Motor neuron (in vitro differentiated cells): ENCODE data around the gene DBI. TPM values are rescaled to one million over a fixed set of nuclear protein-coding genes. Genes with fewer than 3 reads are reported as not detected.
"Not testable (repeated sequence)": the region's sequence is repeated elsewhere in the genome, so short reads cannot be mapped to it uniquely, and the experiment has no call there.

ENCODE experiments used
- ATAC-seq, 8 experiments: fragments of 200-7000 bp; cut with Tn5 transposase; replicated peaks in 6 of 8; 2 replicates each; pipeline ENCODE4 v1.8.0; 2021; ENCODE audit warnings: mild to moderate bottlenecking in 8 of 8, moderate library complexity in 8 of 8
- H3K27ac ChIP-seq, 2 donors: fragments of 250-450 bp; sonication (Bioruptor Pico); 2 replicates each; pipeline ENCODE4 v1.9.0; 2021; ENCODE audit warnings: antibody characterized with exemption in 2 of 2, mild to moderate bottlenecking in 2 of 2, moderate library complexity in 1 of 2
- H3K4me1 ChIP-seq, 2 donors: fragments of 250-450 bp; sonication (Bioruptor Pico); replicated peaks in 1 of 2; 2 replicates each; pipeline ENCODE4 v1.6.1; 2021; ENCODE audit warnings: antibody characterized with exemption in 2 of 2, mild to moderate bottlenecking in 2 of 2, moderate library complexity in 1 of 2
- H3K4me3 ChIP-seq, 5 donors: fragments of 250-450 bp; sonication (Bioruptor Pico); 2 replicates each; pipeline ENCODE4 v1.9.0; 2021; ENCODE audit warnings: antibody characterized with exemption in 5 of 5, mild to moderate bottlenecking in 5 of 5, moderate library complexity in 4 of 5
- WGBS, 10 experiments: fragments of 450-650 bp; shearing (Covaris generic); methylation state at CpG; one replicate each; pipeline ENCODE4 v1.0.0; 2022; 5-methylcytosine and 5-hydroxymethylcytosine counted together
- in situ Hi-C, 9 experiments: fragments of 400-800 bp; cut with MboI; loops; one replicate each; pipeline ENCODE4 v1.15.0; 2021; ENCODE audit warnings: low sequenced_read_pairs in 9 of 9, low pct_unique_long_range_greater_than_20kb in 2 of 9; ENCODE audit not compliant: unreplicated experiment in 9 of 9
- total RNA-seq, 8 experiments: library from RNA; unstranded; fragments of 300-600 nt; gene quantifications; 2 replicates each; pipeline versions ENCODE4 v1.2.3 to v1.2.4, GENCODE V29; 2022

Gene DBI
- total RNA-seq, 8 experiments from 2014 or later: 50.3 to 336 (median 137) TPM

DNA sequence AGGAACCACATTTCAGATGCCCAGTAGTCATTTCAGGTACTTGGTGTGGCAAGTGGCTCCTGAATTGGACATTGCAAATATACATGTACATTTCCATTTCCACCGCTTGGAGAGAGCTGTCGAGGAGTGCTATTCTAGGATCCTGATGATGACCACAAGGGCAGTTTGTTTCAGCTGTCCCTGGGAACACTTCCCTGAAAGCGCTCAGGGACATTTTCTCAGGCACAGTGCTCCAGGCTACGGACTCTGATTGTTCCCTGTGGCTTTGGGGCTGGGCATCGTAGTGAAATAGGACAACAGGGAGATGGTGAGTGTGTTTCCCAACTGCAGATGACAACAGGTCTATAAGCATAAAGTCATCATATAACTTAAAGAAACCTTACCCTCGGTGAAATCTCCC, 3.1 kb downstream of the DBI start:
- H3K4me3 ChIP-seq: no peak overlapping the region
- H3K4me1 ChIP-seq: peaks cover 12 to 14% of the 10 kb centered on the region in 2 donors
- in situ Hi-C loops: no loop called here
- 76 to 100% (median 93%) methylated on average over 2 to 5 of the region's 6 CpGs; no CpG with 5 or more reads in 2 of the 10 experiments for WGBS, 10 experiments
- no peak overlapping the region for H3K27ac ChIP-seq
- no peak for ATAC-seq

- WGBS, 10 experiments: 80 to 100% (median 90%) methylated on average over 1 to 6 of the region's 6 CpGs; no CpG with 5 or more reads in 4 of the 10 experiments
- in situ Hi-C loops: no loop called here
- ATAC-seq: no peak
- no peak overlapping the region for H3K27ac ChIP-seq
- no peak overlapping the region for H3K4me3 ChIP-seq
- H3K4me1 ChIP-seq: peaks cover 6% of the 10 kb centered on the region in 2 donors
Measured at GRCh38 chr2:119371111-119371510, 4.3 kb downstream of the DBI start.

GRCh38 chr2:119372778-119373568, 6.2 kb downstream of the DBI start:
- no peak for ATAC-seq
- 80 to 98% (median 91%) methylated on average over 2 to 6 of the region's 7 CpGs; no CpG with 5 or more reads in 2 of the 10 experiments for WGBS, 10 experiments
- H3K4me1 ChIP-seq: peaks cover 3% of the 10 kb centered on the region in 2 donors
- no peak overlapping the region for H3K4me3 ChIP-seq
- in situ Hi-C loops: no loop called here
- H3K27ac ChIP-seq: no peak overlapping the region

- H3K27ac ChIP-seq, ATAC-seq, in situ Hi-C loops, H3K4me1 ChIP-seq, H3K4me3 ChIP-seq: not testable (repeated sequence)
- 67 to 100% (median 100%) methylated on average over 1 to 3 of the region's 5 CpGs; no CpG with 5 or more reads in 3 of the 10 experiments for WGBS, 10 experiments
Measured at GRCh38 chr2:119373907-119374745, 7.3 kb downstream of the DBI start.

- H3K4me1 ChIP-seq, in situ Hi-C loops, H3K4me3 ChIP-seq, H3K27ac ChIP-seq, ATAC-seq: not testable (repeated sequence)
- WGBS, 10 experiments: 67 to 85% (median 79%) methylated on average over 1 to 3 of the region's 6 CpGs; no CpG with 5 or more reads in 6 of the 10 experiments
Measured at GRCh38 chr2:119376406-119376805, 9.6 kb downstream of the DBI start.

- WGBS, 10 experiments: 86 to 100% (median 94%) methylated on average over 2 to 3 of the region's 5 CpGs; no CpG with 5 or more reads in 6 of the 10 experiments
- no peak for ATAC-seq
- Histone ChIP-seq H3K4me1 (no peaks in the 10 kb centered on the region), H3K27ac (no peak overlapping the region), H3K4me3 (no peak overlapping the region)
- in situ Hi-C loops: no loop called here
Measured at GRCh38 chr2:119376810-119377209, 10.0 kb downstream of the DBI start.

DNA sequence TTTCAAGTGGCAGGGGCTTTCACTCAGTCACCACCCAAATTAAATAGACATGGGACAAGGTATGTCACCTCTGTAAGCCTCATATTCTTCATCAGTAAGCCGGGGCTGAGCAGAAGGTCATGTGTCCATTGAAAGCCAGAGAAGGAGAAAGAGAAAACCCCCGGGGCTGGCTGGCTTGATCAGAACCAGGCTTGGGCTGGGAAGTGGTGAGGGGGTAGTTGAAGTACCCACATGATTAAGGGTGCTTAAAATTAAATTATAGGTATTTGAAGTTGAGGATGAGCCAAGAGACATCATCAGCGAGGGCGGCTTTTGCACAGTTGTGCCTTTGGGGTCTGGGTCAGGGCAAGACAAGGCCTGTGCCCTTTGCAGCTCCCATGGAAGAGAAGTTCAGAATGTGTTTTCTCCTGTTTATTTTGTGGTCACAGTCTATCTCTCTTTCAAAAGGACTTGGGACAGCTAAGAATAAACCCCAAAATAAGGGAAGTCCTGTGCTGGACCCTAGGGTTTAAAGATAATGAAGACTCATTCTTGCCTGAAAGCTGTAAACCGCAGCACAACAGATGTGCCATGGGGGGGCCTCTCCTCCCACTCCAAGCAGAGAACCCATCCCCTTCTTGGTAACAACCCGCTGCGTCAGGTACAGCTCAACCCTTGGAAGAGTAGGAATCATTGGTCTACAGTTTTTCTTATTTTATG, 10.7 kb downstream of the DBI start:
- Histone ChIP-seq H3K4me1 (no peaks in the 10 kb centered on the region), H3K27ac (no peak overlapping the region), H3K4me3 (no peak overlapping the region)
- in situ Hi-C loops: no loop called here
- 42 to 100% (median 85%) methylated on average over 2 to 7 of the region's 7 CpGs; no CpG with 5 or more reads in 1 of the 10 experiments for WGBS, 10 experiments
- ATAC-seq: no peak

DNA sequence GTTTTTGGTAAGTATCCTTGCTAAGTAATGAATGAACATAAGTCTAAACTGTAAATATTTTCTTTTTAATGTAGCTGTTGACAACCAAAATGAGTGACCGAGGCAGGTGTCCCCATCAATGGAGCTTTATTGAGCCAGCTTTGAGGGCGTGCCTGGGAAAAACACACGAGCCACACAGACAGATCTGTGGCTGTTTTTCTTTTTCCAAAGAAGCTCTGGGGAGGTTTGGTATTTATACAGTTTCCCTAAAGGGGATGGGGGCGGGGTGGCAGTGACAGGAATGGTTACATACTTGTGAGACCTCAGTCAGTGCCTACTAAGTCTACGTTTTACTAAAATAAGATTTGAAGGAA, 11.2 kb downstream of the DBI start:
- no peak overlapping the region for H3K27ac ChIP-seq
- 23 to 88% (median 68%) methylated on average over 1 to 5 of the region's 5 CpGs; no CpG with 5 or more reads in 2 of the 10 experiments for WGBS, 10 experiments
- H3K4me1 ChIP-seq: no peaks in the 10 kb centered on the region
- in situ Hi-C loops: no loop called here
- no peak for ATAC-seq
- H3K4me3 ChIP-seq: no peak overlapping the region

DNA sequence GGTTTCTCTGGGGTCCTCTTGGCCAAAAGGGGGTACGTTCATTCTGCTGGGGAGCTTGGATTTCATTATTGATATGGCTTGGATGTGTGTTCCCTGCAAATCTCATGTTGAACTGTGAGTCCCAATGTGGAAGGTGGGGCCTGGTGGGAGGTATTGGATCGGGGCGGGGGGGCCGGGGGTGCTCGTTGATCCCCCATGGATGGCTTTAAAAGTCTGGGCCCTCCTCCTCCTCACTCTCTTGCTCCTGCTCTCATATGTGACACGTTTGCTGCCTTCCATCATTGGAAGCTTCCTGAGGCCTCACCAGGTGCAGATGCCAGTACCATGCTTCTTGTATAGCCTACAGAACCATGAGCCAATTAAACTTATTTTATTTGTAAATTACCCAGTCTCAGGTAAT, 11.8 kb downstream of the DBI start:
- Histone ChIP-seq H3K4me3 (no peak overlapping the region), H3K4me1 (no peaks in the 10 kb centered on the region), H3K27ac (no peak overlapping the region)
- WGBS, 10 experiments: 0 to 86% (median 50%) methylated on average over 1 to 2 of the region's 6 CpGs; no CpG with 5 or more reads in 6 of the 10 experiments
- in situ Hi-C loops: no loop called here
- no peak for ATAC-seq

DNA sequence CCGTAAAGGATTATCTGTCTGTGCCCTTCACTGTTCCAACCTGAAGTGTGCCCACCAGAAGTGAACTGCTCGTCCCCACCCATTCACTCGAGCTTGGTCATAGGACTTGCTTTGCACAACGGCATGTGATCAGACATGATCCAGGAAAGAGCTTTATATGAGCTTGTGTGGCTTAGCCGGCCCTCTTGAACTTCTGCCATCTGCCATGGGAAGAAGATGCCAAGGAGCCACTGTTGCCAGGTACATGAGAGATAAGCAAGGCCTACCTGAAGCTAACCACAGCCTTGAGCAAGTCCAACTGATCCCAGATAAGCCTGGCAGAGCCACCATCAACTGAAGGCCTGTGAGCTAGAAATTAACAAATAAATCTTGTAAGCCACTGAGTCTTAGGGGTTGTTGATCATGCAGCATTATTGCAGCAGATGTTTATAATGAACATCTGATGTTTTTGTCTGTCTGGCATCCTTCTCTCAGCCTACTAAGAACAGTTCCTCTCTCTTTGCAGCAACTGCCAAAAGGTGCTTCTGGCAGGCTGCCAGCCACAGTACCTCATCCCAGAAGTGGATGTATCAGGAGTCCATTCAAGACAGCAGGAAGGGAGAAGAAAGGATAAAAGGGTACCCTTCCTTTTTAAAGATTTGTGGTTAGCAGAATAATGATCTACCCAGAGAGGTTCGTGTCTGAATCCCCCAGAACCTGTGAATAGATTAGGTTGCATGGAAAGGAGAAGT, 16.8 kb downstream of the DBI start:
- no peak overlapping the region for H3K4me3 ChIP-seq
- ATAC-seq: no peak
- H3K27ac ChIP-seq: no peak overlapping the region
- no peaks in the 10 kb centered on the region for H3K4me1 ChIP-seq
- 27 to 96% (median 50%) methylated on average over 1 to 6 of the region's 6 CpGs; no CpG with 5 or more reads in 2 of the 10 experiments for WGBS, 10 experiments
- in situ Hi-C loops: no loop called here

- WGBS, 10 experiments: 20 to 93% (median 72%) methylated on average over 1 to 4 of the region's 4 CpGs; no CpG with 5 or more reads in 4 of the 10 experiments
- Histone ChIP-seq H3K4me1 (no peaks in the 10 kb centered on the region), H3K4me3 (no peak overlapping the region), H3K27ac (no peak overlapping the region)
- in situ Hi-C loops: no loop called here
- ATAC-seq: no peak
Measured at GRCh38 chr2:119384971-119385370, 18.2 kb downstream of the DBI start.

DNA sequence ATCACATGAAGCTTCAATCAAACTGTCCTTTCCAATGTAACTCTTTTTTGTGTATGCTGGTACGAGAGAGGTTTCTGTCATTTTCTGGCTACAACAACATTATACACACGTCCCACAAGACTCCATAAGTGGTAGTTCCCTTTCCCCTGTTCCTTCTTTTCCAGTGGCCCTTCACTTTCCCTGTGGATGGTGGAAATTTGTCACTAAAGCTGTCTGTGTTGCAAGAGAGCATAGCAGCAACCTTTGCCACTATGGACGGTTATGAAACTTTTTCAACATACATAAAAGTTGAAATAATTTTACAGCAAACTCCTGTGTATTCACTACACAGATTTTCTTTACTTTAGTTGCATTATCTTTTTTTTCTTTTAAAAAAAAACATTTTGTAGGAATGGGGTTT, 18.7 kb downstream of the DBI start:
- no peak overlapping the region for H3K27ac ChIP-seq
- ATAC-seq: no peak
- no peak overlapping the region for H3K4me3 ChIP-seq
- H3K4me1 ChIP-seq: no peaks in the 10 kb centered on the region
- 60 to 88% (median 75%) methylated on average over 1 to 3 of the region's 3 CpGs; no CpG with 5 or more reads in 2 of the 10 experiments for WGBS, 10 experiments
- in situ Hi-C loops: no loop called here
